Gastroesophageal sphincter (tissue), 4 donors: ENCODE measurements around the gene TPCN1. TPM values are rescaled to one million over a fixed set of nuclear protein-coding genes. Genes with fewer than 3 reads are reported as not detected.

Experiments used
- ATAC-seq: fragments of 150-250 bp; one replicate; pipeline ENCODE4 v1.9.1; 2016; ENCODE audit warnings: mild to moderate bottlenecking, moderate library complexity
- H3K27ac ChIP-seq, 4 donors: fragments of 200-600 bp; sonication (generic) in 3 of 4; 1 replicate in 3 of 4; 2 replicates in 1 of 4; pipeline ENCODE4 v1.5.1; 2016 to 2019
- H3K27me3 ChIP-seq: fragments of 200-600 bp; sonication (generic); one replicate; pipeline ENCODE4 v1.5.1; 2019
- H3K36me3 ChIP-seq, 2 donors: fragments of 200-600 bp; sonication (generic); one replicate each; pipeline ENCODE4 v1.5.1; 2019; ENCODE audit warnings: control low read depth in 1 of 2
- H3K4me1 ChIP-seq, 3 donors: fragments of 200-600 bp; sonication (generic); 1 replicate in 2 of 3; 2 replicates in 1 of 3; pipeline ENCODE4 v1.5.1; 2016 to 2019; ENCODE audit warnings: control low read depth in 2 of 3
- H3K4me3 ChIP-seq, 2 donors: fragments of 200-600 bp; sonication (generic); one replicate each; pipeline ENCODE4 v1.5.1; 2019; ENCODE audit warnings: mild to moderate bottlenecking in 1 of 2, moderate library complexity in 1 of 2
- H3K9me3 ChIP-seq, 3 donors: fragments of 200-600 bp; sonication (generic); one replicate each; pipeline ENCODE4 v1.5.1; 2017 to 2019; ENCODE audit warnings: control low read depth in 2 of 3
- EP300 ChIP-seq: sonication (generic); formaldehyde crosslinking; IDR thresholded peaks from one replicate; pipeline ENCODE4 v1.6.1; 2017; ENCODE audit warnings: antibody characterized with exemption, mild to moderate bottlenecking
- POLR2A ChIP-seq, 2 donors: fragments of 450-650 bp; IDR thresholded peaks; one replicate each; pipeline ENCODE4 v1.6.1; 2017; ENCODE audit warnings: antibody characterized with exemption in 2 of 2, mild to moderate bottlenecking in 2 of 2, moderate library complexity in 1 of 2
- POLR2AphosphoS5 ChIP-seq: sonication (generic); formaldehyde crosslinking; IDR thresholded peaks from one replicate; pipeline ENCODE4 v1.6.1; 2017; ENCODE audit warnings: antibody characterized with exemption
- WGBS, 2 donors: methylation state at CpG; one replicate each; pipeline ENCODE4 v1.1.5; 2018; ENCODE audit warnings: low coverage in 1 of 2; 5-methylcytosine and 5-hydroxymethylcytosine counted together
- total RNA-seq, 4 donors: library from RNA; depleted of rRNA; stranded (reverse); fragments of >200 nt; gene quantifications; one replicate each; pipeline ENCODE4 v1.1.0, GENCODE V29; 2016
- TF ChIP-seq, protein P1 (sequence below), 4 experiments: fragments of 200-600 bp in 2 of 4; fragments of 450-650 bp in 2 of 4; sonication (generic) in 1 of 4; IDR thresholded peaks; one replicate each; pipeline ENCODE4 v1.5.1; 2017 to 2019; ENCODE audit warnings: antibody characterized with exemption in 4 of 4, mild to moderate bottlenecking in 2 of 4, moderate library complexity in 2 of 4

The TPCN1 gene
- total RNA-seq, 4 donors from 2014 or later = 24.0 to 47.0 (median 37.3) TPM

DNA sequence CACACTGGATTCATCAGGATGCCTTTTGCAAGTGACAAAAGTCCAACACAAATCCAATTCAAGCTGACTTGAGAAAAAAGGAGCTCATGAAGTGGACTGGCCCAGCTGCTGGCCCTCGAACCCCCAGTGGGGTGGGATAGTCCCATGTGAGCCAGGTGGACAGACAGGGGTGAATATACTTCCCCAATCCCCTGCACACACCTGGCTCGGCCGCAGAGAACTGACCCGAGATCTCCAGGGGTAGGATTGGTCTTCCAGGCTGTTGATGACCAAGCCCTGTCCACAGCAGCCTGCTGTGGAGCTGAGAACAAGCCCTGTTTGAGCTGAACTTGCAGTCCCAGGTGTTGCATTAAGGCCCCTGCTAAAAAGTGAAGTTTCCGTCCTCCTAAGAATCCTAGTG lies 56.2 kb downstream of the TPCN1 start:
- H3K36me3 ChIP-seq = peaks cover 0 to 97% of the 10 kb centered on the region in 2 donors
- no peak for ATAC-seq
- H3K9me3 ChIP-seq = no peaks in the 10 kb centered on the region
- TF ChIP-seq POLR2AphosphoS5 (no peak), EP300 (no peak), POLR2A (IDR thresholded peaks at IDR 0.05) (no peak)
- TF ChIP-seq, protein P1, sequence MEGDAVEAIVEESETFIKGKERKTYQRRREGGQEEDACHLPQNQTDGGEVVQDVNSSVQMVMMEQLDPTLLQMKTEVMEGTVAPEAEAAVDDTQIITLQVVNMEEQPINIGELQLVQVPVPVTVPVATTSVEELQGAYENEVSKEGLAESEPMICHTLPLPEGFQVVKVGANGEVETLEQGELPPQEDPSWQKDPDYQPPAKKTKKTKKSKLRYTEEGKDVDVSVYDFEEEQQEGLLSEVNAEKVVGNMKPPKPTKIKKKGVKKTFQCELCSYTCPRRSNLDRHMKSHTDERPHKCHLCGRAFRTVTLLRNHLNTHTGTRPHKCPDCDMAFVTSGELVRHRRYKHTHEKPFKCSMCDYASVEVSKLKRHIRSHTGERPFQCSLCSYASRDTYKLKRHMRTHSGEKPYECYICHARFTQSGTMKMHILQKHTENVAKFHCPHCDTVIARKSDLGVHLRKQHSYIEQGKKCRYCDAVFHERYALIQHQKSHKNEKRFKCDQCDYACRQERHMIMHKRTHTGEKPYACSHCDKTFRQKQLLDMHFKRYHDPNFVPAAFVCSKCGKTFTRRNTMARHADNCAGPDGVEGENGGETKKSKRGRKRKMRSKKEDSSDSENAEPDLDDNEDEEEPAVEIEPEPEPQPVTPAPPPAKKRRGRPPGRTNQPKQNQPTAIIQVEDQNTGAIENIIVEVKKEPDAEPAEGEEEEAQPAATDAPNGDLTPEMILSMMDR (IDR thresholded peaks at IDR 0.05) = no peak
- H3K4me3 ChIP-seq = no peak overlapping the region
- WGBS, 2 donors = 100% methylated on average over 1 of the region's 5 CpGs; no CpG with 5 or more reads in 1 of the 2 donors
- peaks cover 0 to 13% (median 7%) of the 10 kb centered on the region in 3 donors for H3K4me1 ChIP-seq
- H3K27ac ChIP-seq = no peak overlapping the region
- no peaks in the 10 kb centered on the region for H3K27me3 ChIP-seq

DNA sequence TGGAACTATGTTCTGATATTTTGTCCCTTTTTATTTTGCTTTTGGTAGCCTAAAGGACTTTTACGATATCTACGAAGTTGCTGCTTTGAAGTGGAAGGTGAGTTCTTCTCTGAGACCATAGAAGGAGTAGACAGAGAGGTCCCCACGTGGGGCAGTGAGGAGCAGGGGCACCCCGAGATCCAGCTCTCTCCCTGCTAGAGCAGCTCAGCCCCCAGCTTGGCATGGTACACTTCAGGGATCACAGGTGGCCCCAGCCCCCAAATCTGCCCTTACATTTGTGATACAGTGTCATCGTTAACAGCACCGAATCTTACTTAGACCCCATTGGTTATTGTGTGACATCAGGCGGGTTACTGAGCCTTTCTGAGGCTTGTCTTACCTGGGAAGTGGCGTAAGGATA lies 56.9 kb downstream of the TPCN1 start:
- ATAC-seq = no peak
- no peaks in the 10 kb centered on the region for H3K27me3 ChIP-seq
- TF ChIP-seq EP300 (no peak), POLR2A (IDR thresholded peaks at IDR 0.05) (no peak), POLR2AphosphoS5 (no peak)
- TF ChIP-seq, protein P1 (IDR thresholded peaks at IDR 0.05) = no peak
- peaks cover 0 to 97% of the 10 kb centered on the region in 2 donors for H3K36me3 ChIP-seq
- H3K4me1 ChIP-seq = peaks cover 0 to 7% (median 1%) of the 10 kb centered on the region in 3 donors
- no peak overlapping the region for H3K4me3 ChIP-seq
- H3K9me3 ChIP-seq = no peaks in the 10 kb centered on the region
- H3K27ac ChIP-seq = no peak overlapping the region
- 72 to 87% methylated on average over 3 to 5 of the region's 8 CpGs for WGBS, 2 donors

DNA sequence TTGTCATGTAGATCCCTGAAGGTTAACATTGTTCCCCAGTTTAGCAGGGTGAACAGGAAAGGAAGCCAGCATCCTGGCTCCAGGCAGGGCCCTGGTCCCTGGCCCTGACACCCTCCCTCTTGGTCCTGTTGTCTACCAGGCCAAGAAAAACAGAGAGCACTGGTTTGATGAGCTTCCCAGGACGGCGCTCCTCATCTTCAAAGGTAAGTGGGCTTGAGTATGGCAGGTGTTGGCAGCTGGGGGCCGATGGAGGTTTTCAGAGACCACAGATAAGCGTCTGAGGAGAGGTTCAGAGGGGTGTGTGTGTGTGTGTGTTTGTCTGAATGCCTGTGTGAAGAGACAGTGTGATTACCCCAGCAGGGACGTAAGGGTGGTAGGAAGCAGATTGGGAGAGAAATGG lies 57.4 kb downstream of the TPCN1 start:
- Histone ChIP-seq H3K4me3 (no peak overlapping the region), H3K36me3 (peaks cover 0 to 97% of the 10 kb centered on the region in 2 donors), H3K27me3 (no peaks in the 10 kb centered on the region), H3K27ac (no peak overlapping the region), H3K4me1 (peaks cover 0 to 2% (median 0%) of the 10 kb centered on the region in 3 donors), H3K9me3 (no peaks in the 10 kb centered on the region)
- no peak for ATAC-seq
- TF ChIP-seq POLR2AphosphoS5 = no peak
- TF ChIP-seq EP300 = no peak
- 76 to 100% methylated on average over 2 to 4 of the region's 5 CpGs for WGBS, 2 donors

DNA sequence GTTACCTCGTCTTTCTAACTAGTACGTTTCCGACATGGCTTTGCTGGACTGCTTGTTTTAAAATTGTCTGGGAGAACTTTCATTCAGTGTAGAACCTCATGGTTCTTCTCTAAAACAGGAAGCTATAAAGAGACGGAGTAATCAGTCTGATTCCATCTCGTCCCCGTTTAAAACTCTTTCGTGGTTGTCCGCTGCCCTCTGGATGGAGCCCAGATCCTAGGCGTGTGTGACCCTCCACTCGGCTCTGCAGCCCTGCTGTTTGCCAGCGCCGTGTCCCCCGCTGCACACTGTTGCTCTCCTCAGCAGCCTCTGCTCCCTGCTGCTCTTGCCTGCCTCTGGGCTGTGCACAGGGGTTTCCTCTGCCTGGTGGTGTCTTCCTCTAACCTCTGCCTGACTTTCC lies 63.5 kb downstream of the TPCN1 start:
- ATAC-seq = no peak
- WGBS, 2 donors = 74 to 76% methylated on average over 8 to 9 of the region's 13 CpGs

DNA sequence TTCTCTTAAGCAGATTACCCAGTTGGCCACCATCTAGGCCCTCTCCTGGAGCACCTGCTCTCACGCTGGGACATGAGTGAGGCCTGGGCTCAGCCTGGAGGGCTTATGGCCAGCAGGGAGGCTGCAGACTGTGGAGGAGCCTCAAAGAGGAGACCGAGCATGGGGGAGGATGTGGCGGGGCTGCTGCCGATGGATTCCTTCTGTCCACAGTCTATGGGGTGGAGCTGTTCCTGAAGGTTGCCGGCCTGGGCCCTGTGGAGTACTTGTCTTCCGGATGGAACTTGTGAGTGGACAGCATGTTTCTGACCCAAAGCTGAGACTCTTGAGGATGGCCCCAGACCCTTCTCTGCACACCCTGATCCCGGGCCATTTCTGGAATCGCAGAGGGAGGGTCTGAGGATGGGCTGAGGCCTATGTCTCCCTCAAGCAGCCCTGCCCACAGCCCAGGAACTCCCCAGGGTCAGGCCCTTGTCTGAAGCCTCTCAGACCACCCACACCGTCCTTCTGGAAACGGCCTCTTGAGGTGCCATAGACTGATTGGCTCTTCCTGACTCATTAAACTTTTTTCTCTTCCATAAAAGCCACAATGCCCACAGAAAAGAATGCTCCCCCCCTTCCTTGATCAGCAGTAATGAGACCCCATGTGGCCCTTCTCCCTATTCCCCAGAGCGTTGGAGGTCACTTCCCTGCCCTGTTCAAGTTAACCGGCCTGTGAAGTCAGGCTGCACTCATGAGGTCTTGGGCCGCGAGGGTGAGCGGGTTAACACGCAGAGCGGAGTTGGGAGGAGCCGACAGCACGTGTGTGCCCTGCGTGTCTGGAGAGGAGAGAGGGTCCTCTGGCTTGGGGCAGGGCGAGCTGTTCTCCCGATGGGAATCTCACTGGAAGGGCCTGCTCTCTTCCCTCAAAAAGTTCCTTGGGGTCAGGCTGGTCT lies 64.7 kb downstream of the TPCN1 start:
- Histone ChIP-seq H3K27me3 (no peaks in the 10 kb centered on the region), H3K4me3 (no peak overlapping the region), H3K36me3 (peaks cover 0 to 100% of the 10 kb centered on the region in 2 donors), H3K27ac (no peak overlapping the region), H3K4me1 (no peaks in the 10 kb centered on the region), H3K9me3 (no peaks in the 10 kb centered on the region)
- peak; percentile 27 for ATAC-seq
- TF ChIP-seq POLR2A (IDR thresholded peaks at IDR 0.05) = no peak
- TF ChIP-seq, protein P1 (IDR thresholded peaks at IDR 0.05) = no peak
- TF ChIP-seq POLR2AphosphoS5 = no peak
- TF ChIP-seq EP300 = no peak
- 84 to 88% methylated on average over 2 to 6 of the region's 22 CpGs for WGBS, 2 donors

More for the DNA sequence above, 63.5 kb downstream of the TPCN1 start:
- Histone ChIP-seq H3K36me3 (peaks cover 0 to 100% of the 10 kb centered on the region in 2 donors), H3K27me3 (no peaks in the 10 kb centered on the region), H3K4me3 (no peak overlapping the region), H3K27ac (no peak overlapping the region), H3K9me3 (no peaks in the 10 kb centered on the region), H3K4me1 (no peaks in the 10 kb centered on the region)
- TF ChIP-seq POLR2A (IDR thresholded peaks at IDR 0.05) (no peak), POLR2AphosphoS5 (no peak), EP300 (no peak)
- TF ChIP-seq, protein P1 (IDR thresholded peaks at IDR 0.05) = no peak
